Activated naive CD4-positive, alpha-beta T cell (primary cell): ENCODE results near the gene DGKI.

Source experiments
- DNase-seq, 4 experiments: peaks; one replicate each; lab custom pipeline; 2025; lab: John Stamatoyannopoulos, UW

Gene DGKI

GRCh38 chr7:137538361-137538762, 308.4 kb downstream of the DGKI start:
- no peak for DNase-seq

GRCh38 chr7:137535579-137535978, 311.2 kb downstream of the DGKI start:
- no peak for DNase-seq

DNA sequence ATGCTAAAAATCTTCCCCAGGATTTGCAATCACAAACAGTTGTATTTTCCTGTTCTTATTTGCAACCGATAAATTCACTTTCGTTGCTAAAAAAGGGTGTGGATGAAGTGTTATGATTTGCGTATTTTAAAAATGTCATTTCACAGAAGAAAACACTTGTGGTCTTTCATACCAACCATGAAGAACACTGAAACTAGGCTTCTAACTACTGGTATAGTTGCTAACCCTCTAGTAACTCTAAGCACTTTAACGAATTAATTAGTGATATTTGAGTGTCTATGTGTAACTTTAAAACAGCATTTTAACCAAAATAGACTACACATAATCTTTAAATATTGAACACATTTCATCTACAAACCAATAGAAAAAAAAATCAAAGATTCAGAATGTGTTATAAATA, 315.1 kb downstream of the DGKI start:
- DNase-seq = no peak

- DNase-seq = no peak
These were observed 319.1 kb downstream of the DGKI start for GRCh38 chr7:137527634-137528033.

GRCh38 chr7:137523171-137523570, 323.6 kb downstream of the DGKI start:
- no peak for DNase-seq

GRCh38 chr7:137521451-137521850, 325.3 kb downstream of the DGKI start:
- DNase-seq = no peak

- DNase-seq = no peak
These were observed 326.8 kb downstream of the DGKI start for GRCh38 chr7:137519947-137520346.

- DNase-seq = no peak
These were observed 327.5 kb downstream of the DGKI start for GRCh38 chr7:137519181-137519691.

DNA sequence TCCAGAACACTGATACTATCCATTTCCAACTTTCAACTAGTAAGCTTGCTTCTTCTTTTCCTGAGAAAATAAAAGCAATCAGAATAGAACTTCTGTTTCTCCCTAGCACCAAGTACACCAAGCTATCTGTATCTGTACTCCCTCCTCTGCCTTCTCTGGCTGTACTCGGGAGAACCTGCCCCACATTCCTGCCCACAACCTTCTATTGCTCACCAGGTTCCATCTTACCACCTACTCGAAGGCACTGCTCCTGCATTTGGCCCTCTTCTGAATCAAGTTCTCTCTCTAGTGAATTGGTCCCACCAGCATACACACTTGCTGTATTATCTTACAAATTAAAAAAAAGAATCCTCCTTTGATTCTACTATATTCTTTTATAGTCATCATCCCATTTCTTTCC, 333.7 kb downstream of the DGKI start:
- DNase-seq = no peak

GRCh38 chr7:137507096-137507495, 339.7 kb downstream of the DGKI start:
- no peak for DNase-seq

- DNase-seq = no peak
These were observed 340.7 kb downstream of the DGKI start for GRCh38 chr7:137506031-137506430.

DNA sequence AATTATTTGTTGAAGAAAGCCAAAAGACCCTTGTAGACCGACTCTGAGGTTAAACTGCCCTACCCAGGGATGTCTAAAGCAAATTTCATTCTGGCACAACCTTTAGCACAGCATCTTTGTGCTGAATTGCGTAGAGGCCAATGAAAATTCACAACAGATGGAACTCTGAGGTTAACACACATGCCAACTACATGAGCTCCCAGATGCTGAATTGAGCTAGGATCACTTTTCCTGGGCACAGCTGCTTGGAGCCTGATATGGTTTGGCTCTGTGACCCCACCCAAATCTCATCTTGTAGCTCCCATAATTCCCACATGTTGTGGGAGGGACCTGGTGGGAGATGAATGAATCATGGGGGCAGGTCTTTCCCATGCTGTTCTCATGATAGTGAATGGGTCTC, 345.2 kb downstream of the DGKI start:
- no peak for DNase-seq

DNA sequence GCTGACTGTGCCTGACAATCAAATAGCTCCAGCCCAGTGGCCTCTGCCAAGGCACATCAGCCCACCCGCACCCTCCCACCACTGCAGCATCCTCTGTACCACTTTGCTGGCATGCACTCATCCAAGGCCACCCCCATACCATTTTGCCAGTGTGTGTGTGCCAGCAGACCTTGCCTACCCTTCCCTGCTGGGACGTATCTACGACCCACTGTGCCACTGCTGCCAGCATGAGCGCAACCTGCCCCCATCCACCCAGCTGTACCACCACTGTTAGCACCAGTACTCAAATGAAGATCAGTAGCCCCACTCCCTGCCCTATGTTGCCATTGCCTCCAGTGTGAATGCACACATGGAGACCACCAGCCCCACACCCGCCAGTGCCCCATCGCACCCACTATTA, 353.9 kb downstream of the DGKI start:
- no peak for DNase-seq

DNA sequence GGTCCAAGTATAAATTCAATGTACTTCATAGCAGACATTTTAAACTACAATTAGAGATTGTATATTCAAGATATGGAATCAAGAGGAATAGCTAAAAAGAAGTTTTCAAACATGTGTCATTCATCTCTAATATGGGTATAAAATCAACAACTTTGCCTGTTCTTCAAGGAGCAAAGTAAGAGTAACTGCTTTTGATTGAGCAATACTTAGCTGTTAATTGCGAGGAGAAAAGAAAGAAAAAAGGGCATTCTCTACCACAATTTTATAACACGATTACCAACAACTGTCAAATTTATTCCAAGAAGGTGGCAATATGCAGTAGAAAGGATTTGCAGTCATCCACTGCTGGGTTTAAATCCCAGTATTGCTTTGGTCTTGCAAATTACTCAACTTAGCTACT, 356.9 kb downstream of the DGKI start:
- no peak for DNase-seq

GRCh38 chr7:137488038-137488437, 358.7 kb downstream of the DGKI start:
- no peak for DNase-seq

GRCh38 chr7:137485818-137486217, 361.0 kb downstream of the DGKI start:
- DNase-seq = no peak

DNA sequence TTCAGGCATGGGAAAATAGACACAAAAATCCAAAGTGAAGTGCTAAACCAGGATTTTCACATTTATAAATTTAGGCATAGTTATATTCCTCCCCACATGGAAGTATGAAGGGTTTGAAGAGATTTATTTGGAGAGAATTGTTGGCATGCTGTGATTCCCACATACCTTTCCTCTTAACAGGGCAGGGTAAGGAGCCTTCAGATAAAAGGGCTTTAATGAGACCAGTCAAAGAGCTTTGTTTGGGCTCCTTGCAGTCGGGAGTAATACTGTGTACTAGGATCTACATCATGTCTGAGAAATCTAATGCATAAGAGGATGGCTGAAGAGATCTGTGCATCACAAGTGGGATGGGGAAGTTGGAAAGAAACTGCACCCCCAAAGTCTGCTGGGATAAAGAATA, 362.4 kb downstream of the DGKI start:
- DNase-seq = no peak

- no peak for DNase-seq
These were observed 364.3 kb downstream of the DGKI start for GRCh38 chr7:137482466-137482865.

DNA sequence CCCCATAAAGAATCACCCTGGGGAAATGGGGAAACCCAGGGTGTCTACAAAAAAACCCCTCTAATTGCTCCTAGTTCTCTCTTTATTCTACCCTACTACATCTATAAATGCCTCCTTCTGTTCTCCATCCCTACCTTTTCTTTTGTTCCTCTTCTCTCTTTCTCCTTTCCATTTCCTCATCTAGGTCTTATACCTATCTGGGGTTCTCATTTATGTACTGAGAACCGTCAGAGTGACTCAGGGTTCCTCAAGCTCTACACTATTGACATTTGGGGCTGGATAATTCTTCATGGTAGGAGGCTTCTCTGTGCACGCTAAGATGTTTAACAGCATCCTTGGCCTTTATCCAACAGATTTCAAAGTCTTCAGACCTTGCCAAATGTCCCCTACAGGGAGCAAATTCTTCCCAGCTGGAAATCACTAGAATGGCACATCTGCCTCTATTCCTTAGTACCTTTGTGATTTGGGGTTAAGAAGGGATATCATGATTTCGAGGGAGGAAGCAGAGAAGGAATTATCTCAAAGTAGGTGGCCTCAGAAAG, 365.9 kb downstream of the DGKI start:
- no peak for DNase-seq

GRCh38 chr7:137480401-137480800, 366.4 kb downstream of the DGKI start:
- DNase-seq = no peak

- no peak for DNase-seq
These were observed 369.8 kb downstream of the DGKI start for GRCh38 chr7:137476937-137477336.

GRCh38 chr7:137475966-137476365, 370.8 kb downstream of the DGKI start:
- no peak for DNase-seq

DNA sequence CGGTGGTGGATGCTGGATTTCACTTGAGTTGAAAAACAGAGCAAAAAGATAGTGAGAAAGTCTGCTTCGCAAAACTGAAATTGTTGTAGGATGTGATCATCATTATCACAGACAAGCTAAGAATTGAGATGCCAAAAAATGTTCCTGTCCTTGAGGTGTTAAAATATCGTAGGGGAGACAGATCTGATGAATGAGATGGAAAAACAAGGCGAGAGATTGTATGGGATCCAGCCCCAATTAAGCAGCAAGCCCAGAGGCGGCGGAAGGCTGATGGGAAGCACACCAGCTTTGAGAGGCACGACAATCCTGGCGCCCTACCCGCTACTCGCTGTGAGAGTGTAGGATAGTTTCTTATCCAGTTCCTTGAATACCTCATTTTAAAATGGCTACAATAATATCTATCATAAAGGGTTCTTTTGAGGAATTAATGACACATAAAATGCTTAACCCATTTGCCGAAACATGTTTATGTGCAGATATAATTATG, 372.2 kb downstream of the DGKI start:
- DNase-seq = no peak

- DNase-seq = no peak
These were observed 375.6 kb downstream of the DGKI start for GRCh38 chr7:137471128-137471527.
